GM12874 (cell line): Measurements from ENCODE around the gene PUM1.

ENCODE experiments used
- CTCF ChIP-seq: IDR thresholded peaks from 2 replicates; pipeline ENCODE4 v1.5.1; 2011; ENCODE audit warnings: low read depth, mild to moderate bottlenecking, control low read depth, low read length, moderate library complexity; ENCODE audit not compliant: insufficient read depth

Gene PUM1

GRCh38 chr1:31004231-31004621, 61.3 kb downstream of the PUM1 start:
- TF ChIP-seq CTCF: no peak

- no peak for TF ChIP-seq CTCF
Observed at GRCh38 chr1:31003613-31004230, 61.8 kb downstream of the PUM1 start.

GRCh38 chr1:31000301-31000700, 65.2 kb downstream of the PUM1 start:
- no peak for TF ChIP-seq CTCF

- no peak for TF ChIP-seq CTCF
Observed at GRCh38 chr1:30998887-30999286, 66.6 kb downstream of the PUM1 start.

GRCh38 chr1:30998171-30998570, 67.3 kb downstream of the PUM1 start:
- no peak for TF ChIP-seq CTCF

GRCh38 chr1:30997463-30998057, 68.0 kb downstream of the PUM1 start:
- no peak for TF ChIP-seq CTCF

- no peak for TF ChIP-seq CTCF
Observed at GRCh38 chr1:30995990-30996612, 69.4 kb downstream of the PUM1 start.
